ENCODE measurements around the gene HCN1.

Gene HCN1

DNA sequence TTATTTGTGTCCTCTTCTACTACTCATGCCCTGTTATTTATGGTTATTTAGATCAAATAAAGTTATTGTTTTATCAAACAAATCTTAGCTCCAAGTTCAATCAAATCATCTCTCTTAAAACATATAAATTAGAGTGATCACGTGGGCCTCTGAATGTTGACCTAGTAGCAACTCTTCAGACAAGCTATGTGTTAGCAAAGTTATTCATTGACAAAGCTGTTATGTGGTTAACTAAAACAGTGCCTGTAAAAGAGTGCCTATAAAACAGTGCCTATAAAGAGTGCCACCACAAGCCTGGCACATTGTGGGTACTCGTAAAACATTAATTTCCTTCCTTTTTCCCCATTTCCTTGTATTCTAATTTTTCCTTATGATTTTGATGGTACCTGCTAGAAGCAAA lies 421.9 kb downstream of the HCN1 start:
- DNase-seq, result no peak

DNA sequence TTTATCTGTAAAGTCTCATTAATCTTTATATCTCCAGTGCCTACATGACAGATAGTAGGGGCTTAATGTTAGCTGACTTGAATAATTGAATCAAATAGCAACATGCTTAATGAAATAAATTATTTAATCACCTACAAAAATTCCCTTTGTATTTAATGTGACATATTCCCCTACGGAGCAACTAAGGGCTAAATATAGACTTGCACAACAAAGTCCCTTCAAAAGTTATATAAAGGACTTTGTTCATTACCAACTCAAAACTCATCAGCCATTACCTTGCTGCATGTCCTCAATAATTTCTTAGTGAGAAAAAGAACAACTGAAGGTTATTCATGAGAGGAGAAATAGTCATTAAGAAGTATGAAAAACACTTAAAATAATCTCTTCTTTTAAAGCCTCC lies 424.6 kb downstream of the HCN1 start:
- DNase-seq, result no peak

DNA sequence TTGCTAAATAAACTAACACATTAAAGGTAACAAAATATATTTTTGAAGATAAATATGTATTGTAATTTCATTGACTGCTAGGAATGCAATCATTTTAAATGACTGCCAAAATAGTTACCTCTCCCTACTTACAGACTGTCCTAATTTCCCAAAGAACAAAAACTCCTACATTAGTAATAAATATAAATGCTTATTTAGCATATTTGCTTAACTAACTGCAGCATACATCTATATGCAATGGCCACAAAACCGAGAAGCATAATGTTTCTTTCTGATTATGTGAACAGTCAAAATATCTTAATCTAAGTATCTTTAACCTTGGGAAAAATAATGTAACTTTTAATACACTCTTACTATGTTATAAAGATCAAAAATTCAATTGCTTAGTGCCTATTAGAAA lies 431.7 kb downstream of the HCN1 start:
- DNase-seq, result no peak

DNA sequence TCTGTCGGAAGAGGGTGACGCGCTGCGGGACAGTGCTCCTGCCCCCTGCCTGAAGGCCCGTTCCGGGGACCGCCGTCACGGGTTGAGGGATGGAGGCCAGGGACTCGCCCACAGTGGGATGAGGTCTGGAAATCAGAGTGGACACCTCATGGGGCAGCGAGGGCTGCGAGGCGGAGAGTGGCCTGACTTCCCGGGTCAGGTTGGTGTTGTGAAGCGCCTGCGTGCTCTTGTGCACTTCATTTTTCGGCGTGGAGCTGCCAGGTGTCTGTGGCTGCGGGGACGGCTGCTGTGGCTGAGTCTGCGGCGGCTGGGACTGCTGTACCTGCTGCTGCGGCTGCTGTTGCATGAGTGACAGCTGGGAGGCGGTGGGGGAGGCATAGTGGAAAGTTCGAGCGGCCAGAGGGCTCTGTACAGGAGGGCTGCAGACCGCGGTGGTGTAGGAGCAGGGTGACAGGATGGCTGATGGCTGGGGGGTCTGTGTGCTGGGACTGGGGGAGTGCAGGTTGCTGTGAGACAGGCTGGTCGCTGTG lies 434.1 kb downstream of the HCN1 start:
- no peak for DNase-seq

DNA sequence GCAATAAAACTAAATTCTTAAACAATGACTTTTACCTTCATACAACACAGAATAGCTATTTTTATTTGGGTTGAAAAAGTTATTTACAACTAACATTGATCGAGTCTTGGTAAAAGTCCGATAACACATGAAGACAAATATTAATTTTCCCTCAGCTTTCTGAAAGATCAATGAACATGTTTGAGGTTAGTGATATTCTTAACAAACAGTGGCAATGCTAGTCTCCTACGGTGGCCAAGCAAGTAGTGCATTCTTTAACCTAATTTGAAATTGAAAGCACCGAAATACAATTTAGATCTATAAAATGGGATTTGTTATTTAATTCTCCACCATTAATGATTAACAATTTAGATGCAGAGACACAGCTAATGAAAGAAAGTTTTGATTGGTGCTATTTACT lies 435.1 kb downstream of the HCN1 start:
- DNase-seq, result no peak

DNA sequence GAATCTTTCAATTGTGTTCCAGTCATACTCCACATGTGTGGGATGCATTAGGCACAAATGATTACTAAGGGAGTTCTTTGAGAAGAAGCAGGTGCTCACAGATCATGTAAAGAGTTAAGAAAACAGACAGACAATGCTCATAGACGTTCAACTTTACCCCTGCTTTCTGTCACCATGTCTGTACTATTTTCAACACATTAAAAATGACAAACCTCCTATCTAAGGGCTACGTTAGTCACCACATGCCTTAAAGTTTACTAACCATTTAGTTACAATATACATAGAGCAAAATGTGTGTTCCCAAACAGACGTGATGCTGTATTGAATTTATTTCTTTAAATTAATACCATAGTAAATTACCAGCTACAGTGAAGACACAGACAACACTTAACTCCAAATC lies 435.9 kb downstream of the HCN1 start:
- no peak for DNase-seq

DNA sequence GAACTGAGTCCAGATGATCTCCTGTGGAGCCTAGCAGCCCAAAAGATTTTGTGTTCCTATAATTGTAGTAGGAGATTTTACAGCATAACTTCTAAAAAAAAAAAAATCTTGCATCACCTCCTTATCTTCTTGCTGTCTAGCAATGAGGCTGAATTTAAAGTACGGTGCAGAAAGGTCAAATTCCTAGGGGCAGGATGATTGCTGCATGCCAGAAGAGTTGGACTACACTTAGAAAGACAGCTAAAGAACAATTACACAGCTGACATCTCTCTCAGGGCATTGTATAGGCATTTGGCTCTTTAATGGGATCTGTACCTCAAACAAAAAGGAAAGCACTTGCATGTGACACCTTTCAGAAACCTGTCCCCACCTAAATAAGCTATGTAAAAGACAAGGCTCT lies 443.2 kb downstream of the HCN1 start:
- DNase-seq, result no peak

DNA sequence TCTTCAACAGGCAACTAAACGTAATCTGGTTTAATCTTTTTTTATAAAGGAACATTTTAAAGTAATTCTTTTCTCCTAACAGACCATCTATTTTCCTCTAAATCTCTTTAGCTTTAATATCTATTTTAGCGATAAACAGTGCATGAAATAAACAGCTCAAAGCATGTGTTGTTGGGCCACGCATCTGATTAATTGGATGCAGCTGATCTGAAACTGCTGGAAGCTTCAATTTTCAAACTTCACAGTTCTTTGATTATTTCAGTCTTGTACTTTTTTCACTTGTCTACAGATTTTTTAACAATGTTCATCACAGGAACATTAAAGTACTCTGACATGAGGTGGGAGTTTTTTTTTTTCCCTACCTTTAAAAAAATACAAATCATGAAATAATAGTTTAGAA lies 443.6 kb downstream of the HCN1 start:
- DNase-seq, result no peak

DNA sequence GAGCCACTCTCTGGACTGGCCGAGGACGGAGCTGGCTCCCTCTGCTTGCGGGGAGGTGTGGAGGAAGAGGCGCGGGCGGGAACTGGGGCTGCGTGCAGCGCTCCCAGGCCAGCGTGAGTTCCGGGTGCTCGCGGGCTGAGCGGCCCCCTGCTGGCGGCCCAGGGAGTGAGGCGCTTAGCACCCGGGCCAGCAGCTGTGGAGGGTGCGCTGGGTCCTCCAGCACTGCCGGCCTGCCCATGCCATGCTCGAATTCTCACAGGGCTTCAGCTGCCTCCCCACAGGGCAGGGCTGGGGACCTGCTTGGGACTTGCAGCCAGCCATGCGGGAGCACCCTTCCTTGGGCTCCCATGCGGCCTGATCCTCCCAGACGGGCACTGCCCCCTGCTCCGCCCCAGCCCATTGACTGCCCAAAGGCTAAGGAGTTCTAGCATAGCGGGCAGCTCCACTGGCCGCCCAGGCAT lies 470.6 kb downstream of the HCN1 start:
- peak; percentile 41 for DNase-seq

DNA sequence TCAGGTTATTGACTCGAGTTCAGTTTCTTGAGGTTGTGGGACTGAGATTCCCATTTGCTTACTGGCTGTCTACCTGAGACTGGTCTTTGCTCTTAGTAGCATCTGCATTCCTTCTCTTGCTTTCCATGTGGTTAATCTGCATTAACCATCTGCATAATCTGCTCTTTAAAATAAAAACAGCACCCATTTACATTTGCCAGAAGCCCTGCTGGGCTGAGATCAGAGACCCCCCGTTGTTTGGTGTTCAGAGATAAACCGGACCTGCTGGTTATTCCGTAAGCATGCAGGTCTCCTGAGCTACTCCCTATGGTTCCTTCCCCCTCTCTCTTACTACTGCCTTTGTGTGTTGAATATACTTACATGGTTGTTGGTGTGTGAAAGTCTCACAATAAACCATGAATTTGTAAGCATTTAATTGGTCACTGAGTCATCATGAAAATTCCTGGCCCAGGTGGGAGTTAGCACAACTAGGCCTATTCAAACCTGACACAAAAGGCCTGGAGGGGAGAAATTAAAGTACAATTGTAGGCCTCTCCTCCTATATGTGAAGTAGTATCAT lies 490.7 kb downstream of the HCN1 start:
- peak; percentile 63 for DNase-seq
